Measurements from ENCODE around the gene STX8.

DNA sequence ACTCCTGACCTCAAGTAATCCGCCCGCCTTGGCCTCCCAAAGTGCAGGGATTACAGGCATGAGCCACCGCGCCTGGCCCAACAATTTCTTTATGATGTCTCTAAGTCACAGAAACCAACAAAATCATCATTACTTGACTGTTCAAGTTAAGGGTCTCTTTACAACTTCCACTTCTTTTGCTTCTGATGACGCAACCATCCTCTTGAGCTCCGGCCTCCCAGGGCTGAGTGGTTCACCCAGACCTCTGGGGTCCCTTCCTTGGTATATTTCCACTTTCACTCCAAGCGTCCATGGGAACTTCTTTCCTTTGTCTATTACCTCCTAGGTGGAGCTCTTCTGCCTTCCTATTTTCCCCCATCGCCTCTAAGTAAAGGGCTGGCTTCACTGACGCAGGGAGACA, 300.6 kb downstream of the STX8 start:
- TF ChIP-seq, protein P1, sequence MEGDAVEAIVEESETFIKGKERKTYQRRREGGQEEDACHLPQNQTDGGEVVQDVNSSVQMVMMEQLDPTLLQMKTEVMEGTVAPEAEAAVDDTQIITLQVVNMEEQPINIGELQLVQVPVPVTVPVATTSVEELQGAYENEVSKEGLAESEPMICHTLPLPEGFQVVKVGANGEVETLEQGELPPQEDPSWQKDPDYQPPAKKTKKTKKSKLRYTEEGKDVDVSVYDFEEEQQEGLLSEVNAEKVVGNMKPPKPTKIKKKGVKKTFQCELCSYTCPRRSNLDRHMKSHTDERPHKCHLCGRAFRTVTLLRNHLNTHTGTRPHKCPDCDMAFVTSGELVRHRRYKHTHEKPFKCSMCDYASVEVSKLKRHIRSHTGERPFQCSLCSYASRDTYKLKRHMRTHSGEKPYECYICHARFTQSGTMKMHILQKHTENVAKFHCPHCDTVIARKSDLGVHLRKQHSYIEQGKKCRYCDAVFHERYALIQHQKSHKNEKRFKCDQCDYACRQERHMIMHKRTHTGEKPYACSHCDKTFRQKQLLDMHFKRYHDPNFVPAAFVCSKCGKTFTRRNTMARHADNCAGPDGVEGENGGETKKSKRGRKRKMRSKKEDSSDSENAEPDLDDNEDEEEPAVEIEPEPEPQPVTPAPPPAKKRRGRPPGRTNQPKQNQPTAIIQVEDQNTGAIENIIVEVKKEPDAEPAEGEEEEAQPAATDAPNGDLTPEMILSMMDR (IDR thresholded peaks at IDR 0.05; ENCODE audit: insufficient read depth, low read depth, low read length) = no peak
- no peak for TF ChIP-seq EZH2 (IDR thresholded peaks at IDR 0.05; ENCODE audit: insufficient read depth, low read length)

Measured in astrocyte (in vitro differentiated cells and primary cell).